HG02588 (cell line): ENCODE data around the gene PRRG2.
"Not testable (repeated sequence)": the region's sequence is repeated elsewhere in the genome, so short reads cannot be mapped to it uniquely, and the experiment has no call there.

Source experiments
- ATAC-seq: cut with Tn5 transposase; IDR thresholded peaks from one replicate; pipeline ENCODE4 v1.9.1; 2021; ENCODE audit warnings: mild to moderate bottlenecking, moderate library complexity; ENCODE audit not compliant: unreplicated experiment

PRRG2 gene

DNA sequence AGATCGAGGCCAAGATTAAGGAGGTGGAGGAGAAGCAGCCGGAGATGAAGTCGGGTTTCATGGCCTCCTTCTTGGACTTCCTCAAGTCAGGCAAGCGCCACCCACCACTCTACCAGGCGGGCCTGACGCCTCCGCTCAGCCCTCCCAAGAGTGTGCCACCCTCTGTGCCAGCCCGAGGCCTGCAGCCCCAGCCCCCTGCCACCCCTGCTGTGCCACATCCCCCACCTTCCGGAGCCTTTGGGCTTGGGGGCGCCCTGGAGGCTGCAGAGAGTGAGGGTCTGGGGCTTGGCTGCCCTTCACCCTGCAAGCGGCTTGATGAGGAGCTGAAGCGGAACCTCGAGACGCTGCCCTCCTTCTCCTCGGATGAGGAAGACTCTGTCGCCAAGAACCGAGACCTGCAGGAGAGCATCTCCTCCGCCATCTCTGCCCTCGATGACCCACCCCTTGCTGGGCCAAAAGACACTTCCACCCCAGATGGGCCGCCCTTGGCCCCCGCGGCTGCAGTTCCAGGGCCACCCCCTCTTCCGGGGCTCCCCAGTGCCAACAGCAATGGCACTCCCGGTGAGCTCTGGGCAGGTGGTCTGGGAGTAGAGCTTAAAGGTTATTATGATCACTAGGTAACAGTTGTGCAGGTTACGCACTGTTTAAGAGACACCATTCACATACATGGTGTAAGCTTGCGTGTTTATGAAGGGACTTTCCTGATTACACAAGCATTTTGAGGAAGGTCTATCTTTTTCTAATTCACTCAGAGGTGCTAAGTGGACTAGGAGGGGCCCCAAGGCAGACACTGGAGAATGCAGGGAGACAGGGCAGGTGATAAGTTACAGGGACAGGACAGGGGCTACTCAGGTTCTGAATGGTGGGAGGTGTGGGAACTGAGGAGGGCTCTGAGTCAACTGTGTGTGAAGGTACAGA lies 18.5 kb downstream of the PRRG2 start:
- ATAC-seq = no peak

DNA sequence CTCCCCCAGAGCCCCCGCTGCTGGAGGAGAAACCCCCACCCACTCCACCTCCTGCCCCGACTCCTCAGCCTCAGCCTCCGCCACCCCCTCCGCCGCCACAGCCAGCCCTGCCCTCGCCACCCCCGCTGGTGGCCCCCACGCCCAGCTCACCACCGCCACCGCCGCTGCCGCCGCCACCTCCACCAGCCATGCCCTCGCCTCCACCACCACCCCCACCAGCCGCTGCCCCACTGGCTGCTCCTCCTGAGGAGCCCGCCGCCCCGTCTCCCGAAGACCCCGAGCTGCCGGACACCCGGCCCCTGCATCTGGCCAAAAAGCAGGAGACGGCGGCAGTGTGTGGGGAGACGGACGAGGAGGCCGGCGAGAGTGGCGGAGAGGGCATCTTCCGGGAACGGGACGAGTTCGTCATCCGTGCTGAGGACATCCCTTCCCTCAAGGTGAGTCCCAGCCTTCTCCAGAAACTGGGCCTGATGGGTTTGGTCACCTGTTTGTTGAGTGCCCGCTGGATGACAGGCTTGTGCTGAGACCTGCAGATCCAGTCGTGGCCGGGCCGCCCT lies 20.4 kb downstream of the PRRG2 start:
- no peak for ATAC-seq

DNA sequence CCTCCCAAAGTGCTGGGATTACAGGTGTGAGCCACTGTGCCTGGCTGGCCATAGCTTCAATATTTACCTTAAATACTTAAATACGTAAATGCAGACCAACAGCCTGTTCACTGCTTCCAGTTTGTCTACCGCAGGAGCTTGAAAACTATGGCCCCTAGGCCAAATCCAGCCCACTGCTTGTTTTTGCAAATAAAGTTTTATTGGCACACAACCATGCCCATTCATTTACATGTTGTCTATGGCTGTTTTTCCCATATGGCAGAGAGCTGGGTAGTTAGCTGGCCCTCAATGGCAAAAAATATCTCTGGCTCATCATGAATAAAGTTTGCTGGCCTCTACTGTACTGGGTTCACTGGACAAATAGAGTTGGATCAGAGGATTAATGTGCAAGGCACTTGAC lies 21.7 kb downstream of the PRRG2 start:
- no peak for ATAC-seq

DNA sequence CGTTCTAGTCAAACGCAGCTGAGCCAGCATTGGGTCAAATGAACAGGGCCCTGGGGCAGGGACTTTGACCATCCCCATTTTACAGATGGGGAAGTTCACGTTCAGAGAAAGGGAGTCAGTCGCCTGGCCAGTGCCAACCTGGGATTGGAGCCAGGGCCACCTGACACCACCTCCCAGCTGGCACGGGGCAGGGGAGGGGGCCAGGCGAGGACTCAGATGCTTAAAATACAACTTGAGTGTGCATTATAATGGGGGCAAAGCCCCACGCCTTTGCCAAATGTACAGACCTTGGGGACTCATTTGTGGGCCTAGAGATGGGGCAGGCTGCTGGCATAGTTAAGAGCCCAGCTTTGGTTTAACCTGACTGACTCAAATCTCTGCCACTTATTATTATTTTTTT lies 24.5 kb downstream of the PRRG2 start:
- no peak for ATAC-seq

DNA sequence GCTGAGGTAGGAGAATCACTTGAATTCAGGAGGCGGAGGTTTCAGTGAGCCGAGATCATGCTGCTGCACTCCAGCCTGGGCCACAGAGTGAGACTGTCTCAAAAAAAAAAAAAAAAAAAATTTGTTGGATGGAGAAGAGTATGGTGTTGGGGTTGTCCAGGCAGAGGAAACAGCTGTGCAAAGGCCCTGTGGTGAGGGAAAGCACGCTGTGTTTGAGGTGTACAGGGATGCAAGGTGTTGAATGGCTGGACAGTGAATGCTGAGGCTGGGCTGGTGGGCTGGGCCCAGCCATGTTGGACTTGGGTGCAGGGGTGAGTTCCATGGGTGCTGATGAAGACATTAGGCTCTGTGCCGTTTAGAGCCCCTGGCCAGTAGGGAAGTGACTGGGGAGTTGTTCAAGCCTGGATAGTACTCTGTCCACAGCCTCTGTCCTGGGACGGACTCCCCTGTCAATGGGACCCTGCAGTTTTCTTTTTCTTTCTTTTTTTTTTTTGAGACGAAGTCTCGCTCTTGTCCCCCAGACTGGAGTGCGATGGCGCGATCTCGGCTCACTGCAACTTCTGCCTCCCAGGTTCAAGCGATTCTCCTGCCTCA lies 28.5 kb downstream of the PRRG2 start:
- no peak for ATAC-seq

DNA sequence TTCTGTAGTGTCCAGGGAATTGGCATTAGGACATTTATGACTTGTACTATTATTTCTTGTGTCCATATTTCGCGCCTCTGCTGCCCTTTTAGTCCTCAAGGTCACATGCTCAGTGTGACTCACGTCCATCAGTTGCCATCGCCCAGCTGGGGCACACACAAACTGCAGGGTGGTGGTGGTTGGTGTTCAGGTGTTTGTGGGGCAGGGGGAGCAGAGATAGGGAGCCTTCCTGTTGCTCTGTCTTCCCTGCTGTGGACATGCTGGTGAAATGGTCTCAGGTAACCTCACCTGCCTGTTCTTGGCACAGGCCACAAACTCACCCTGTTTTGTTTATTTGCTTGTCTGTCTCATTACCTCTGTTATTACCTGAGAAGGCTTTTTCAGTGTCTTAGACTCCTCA lies 32.3 kb downstream of the PRRG2 start:
- ATAC-seq = no peak

DNA sequence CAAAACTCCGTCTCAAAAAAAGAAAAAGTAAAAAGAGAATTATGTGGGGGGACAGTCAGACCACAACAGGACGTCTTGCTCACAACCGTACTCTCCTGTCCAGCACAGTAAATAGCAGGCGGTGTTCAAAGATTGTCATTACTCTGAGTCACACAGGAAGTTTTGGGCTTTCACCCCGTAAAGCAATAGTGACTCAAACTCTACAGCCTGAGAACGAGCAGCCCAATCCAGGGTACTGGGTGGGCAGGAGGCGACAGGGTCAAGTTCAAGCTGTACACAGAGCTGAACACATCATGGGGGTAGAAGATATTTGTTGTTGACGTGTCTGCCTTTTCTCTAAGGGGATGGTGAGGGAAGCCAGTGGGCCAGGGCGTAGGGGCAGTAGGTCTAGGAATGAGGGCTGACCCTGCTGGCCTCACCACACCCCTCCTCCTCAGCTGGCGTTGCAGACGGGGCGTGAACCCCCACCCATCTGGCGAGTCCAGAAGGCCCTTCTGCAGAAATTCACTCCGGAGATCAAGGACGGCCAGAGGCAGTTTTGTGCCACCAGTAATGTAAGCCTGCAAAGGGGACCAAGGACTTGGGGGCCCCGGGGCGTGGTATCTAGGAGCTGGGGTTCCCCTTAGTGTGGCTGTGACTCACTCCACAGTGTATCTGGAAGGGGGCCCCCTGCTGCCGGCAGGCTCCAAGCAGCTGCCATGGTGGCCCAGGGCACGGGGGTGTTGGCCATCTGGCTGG lies 33.1 kb downstream of the PRRG2 start:
- ATAC-seq = no peak

DNA sequence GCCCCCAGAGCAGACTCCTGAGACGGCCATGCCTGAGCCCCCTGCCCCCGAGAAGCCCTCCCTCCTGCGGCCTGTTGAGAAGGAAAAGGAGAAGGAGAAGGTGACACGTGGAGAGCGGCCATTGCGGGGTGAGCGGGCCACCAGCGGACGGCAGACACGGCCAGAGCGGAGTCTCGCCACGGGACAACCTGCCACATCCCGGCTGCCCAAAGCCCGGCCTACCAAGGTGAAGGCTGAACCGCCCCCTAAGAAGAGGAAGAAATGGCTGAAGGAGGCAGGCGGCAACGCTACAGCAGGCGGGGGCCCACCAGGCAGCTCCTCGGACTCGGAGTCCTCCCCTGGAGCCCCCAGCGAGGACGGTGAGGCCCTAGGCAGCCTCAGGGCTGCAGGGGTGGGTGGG lies 34.7 kb downstream of the PRRG2 start:
- no peak for ATAC-seq

DNA sequence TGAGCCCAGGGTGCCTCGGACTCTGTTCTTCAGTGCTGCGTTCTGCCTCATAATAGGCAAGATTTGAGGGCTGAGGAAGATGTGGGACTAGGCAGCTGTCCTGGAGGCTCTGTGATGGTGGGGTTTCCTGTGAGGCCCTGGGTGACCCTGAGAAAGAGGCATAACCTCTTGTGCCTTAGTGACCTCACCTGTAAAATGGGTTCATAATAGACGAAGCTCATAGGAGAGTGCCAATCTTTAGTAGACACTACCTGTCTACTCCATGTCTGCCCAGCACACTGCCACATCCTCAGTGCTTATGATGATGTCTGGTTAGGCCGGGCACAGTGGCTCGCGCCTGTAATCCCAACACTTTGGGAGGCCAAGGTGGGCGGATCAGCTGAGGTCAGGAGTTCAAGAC lies 35.4 kb downstream of the PRRG2 start:
- ATAC-seq = no peak

DNA sequence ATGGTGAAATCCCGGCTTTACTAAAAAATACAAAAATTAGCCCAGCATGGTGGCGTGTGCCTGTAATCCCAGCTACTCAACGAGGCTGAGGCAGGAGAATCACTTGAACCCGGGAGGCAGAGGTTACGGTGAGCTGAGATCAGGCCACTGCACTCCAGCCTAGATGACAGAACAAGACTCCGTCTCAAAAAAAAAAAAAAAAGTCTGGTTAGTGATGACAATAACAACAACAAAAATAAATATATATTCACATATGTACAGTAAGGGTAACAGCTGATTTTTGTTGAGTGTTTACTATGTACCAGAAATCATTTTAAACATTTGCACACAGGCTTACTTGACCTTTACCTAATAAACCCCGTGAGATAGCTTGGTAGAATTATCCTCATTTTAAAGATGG lies 35.8 kb downstream of the PRRG2 start:
- ATAC-seq = no peak

DNA sequence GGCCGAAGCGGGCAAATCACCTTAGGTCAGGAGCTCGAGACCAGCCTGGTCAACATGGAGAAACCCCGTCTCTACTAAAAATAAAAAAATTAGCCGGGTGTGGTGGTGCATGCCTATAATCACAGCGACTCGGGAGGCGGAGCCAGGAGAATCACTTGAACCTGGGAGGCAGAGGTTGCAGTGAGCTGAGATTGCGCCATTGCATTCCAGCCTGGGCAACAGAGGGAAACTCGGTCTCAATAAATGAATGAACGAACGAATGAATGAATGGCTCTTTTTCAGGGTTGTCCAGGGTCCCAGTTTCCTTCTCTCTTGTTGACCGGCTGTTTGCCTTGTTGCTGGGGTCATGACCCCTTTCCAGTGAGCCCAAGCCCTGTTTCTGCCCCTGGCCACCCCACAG lies 36.7 kb downstream of the PRRG2 start:
- ATAC-seq = not testable (repeated sequence)

DNA sequence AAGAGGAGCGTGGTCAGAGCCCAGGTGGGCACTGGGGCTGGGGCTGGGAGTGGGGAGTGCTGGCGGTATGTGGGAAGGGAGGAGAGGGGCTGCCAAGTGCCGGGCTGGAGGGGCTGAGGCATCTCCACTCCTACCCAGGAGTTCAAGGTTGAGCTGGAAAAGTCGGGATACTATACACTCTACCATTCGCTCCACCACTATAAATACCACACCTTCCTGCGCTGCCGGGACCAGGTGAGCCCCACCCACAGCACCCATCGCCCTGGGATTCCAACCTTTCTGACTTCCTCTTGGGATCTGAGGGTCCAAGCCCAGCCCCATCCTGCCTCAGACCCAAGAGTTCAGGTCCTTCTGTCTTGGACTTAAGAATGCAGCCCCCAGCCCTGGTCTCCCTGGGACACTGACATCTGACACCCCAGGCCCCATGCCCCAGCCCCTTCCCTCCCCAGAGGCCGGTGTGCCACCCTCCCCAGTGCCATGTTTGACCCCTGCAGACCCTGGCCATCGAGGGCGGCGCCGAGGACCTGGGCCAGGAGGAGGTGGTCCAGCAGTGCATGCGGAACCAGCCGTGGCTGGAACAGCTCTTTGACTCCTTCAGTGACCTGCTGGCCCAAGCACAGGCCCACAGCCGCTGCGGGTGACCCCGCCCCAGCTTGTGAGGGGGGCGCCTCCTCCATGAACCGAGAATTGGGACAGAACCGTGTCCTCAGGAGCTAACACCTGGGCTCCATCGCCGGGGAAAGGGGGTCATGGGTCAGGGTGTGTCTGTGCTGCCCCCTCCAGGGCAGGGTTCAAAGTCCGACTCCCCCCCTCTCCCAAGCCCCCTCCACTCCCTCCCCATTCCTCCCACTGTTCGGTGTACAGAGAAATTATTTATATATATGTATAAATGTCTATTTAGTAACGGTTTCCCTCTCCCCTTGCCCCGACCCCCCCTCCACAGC lies 44.1 kb downstream of the PRRG2 start:
- no peak for ATAC-seq

DNA sequence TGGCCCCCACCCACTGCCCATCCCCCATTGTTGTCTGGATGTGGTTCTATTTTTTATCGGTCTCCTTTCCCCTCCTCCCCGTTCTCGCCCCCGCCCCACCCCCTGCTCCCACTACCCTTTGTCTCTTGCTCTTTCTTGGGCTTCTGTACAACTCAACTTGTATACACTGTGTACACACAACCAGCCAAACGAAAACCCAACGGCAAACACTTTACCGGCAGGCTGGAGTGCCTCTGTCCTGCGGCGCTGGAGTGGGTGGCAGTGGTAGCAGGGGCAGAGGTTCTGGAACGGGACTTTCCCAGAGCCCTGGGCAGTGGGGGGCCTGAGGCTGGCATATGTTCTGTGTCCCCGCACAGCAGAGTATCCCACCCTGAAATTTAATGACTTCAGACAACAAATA lies 45.1 kb downstream of the PRRG2 start:
- ATAC-seq = no peak

DNA sequence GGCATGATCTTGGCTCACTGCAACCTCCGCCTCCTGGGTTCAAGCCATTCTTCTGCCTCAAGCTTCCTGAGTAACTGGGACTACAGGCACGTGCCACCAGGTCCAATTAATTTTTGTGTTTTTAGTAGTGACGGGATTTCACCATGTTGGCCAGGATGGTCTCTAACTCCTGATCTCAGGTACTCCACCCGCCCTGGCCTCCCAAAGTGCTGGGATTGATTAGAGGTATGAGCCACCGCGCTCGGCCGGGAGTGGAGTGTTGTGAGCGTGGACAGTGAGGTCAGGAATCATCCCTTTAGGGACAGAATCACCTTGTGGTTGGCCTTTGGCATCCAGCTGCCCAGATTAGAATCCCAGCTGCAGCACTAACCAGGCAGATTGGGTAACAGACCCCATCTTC lies 48.5 kb downstream of the PRRG2 start:
- ATAC-seq = no peak

DNA sequence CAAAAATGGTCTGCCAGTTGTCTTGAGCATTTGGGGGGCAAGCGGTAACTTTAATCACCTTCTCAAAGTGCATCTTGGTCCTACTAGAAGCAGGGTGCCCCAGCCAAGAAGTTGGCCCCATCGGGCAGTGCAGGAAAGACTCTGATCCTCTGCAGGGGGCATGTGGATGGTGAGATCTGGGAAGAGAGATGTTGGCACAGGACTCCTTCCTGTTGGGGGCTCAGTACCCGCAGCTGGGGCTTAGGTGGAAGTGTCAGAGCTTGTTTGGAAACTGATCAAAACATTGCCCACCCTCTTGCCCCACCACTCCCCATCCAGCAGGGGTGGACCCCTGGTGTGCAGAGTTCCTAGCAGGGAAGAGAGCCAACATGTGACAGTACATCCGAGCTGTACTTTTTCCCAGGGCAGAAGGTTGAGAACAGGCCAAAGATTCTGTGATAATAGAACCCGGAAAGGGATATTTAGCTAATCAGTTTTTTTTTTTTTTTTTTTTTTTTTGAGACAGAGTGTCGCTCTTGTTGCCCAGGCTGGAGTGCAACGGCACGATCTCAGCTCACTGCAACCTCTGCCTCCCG lies 50.0 kb downstream of the PRRG2 start:
- ATAC-seq = no peak

DNA sequence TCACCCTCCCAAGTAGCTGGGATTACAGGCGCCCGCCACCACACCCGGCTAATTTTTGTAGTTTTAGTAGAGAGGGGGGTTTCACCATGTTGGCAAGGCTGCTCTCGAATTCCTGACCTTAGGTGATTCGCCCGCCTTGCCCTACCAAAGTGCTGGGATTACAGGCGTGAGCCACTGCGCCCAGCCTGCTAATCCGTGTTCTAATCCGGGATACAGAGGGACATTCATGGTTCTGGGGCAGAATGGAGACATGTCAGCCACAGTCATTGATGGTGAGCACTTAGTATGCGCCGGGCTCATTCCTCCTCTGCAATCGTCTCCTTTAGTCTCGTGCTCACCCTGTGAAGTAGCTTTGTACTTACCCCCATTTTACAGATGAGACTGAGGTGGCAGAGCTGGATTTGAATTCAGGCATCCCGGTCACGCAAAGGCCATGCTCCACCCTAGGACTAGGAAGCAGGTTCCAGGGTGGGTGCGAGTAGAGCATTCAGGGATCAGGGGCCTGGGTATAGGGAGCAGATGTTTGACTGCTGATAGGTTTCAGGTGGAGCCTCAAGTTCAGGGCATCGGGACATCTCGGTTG lies 50.6 kb downstream of the PRRG2 start:
- no peak for ATAC-seq

DNA sequence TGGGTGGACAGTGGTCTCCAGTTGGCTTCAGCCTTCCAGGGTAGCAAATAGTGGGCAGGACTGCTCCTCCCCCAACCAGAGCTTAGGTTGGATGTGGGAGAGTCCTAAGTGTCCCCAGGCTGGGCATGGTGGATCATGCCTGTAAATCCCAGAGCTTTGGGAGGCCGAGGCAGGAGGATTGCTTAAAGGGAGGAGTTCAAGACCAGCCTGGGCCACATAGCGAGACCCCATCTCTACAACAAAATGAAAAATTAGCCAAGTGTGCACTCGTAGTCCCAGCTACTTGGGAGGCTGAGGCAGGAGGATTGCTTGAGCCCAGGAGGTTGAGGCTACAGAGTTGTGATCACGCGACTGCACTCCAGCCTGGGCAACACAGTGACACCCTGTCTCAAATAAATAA lies 51.5 kb downstream of the PRRG2 start:
- no peak for ATAC-seq

DNA sequence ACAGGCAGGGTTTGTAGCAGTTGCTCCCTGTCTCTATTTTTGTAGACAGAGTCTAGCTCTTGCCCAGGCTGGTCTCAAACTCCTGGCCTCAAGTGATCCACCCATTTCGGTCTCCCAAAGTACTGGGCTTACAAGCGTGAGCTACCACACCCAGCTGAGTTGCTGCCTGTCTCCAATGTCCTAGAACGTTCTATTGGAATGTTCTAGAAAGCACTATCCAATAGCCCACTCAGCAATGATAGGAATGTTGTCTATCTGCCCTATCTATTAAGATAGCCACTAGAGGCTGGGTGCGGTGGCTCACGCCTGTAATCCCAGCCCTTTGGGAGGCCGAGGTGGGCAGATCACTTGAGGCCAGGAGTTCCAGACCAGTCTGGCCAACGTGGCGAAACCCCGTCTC lies 52.2 kb downstream of the PRRG2 start:
- ATAC-seq = not testable (repeated sequence)

DNA sequence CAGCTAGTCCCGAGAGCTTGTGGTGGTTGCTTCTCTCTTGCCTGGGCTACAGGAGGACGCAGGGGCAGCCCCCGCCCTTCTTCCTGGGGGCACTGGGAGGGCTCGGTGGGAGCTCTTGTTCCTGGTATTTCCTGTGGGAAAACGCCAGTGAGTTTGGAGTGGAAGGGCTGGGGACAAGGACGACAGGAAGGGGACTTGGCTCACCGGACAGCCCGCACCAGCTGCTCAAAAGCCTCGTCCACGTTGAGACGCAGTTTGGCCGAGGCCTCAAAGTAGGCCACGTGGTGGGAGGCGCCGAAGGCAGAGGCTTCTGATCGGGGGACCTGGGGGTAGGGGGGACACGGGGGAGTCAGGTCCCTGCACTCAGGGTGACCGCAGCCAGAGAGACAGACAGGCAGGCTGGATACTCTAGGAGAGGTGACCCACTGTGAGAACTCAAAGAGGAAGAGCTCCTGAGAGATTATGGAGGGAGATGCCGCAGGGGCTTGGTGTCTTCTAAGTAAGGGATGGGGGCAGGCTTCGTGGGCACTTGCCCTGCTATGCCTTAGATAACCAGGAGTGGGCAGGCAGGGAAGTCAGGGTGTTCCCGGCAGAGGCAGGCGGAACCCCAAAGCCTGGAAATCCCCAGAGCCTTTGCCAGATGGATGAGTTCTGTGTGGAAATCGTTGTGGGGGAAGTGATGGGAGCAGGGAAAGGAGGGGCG lies 54.6 kb downstream of the PRRG2 start:
- ATAC-seq = no peak
